ENCODE measurements around the gene PRSS33.

GRCh38 chr16:2771496-2772402 is 15.6 kb downstream of the PRSS33 start:
- no peak for TF ChIP-seq CTCF (IDR thresholded peaks at IDR 0.05)
- no peak for TF ChIP-seq POLR2A (IDR thresholded peaks at IDR 0.05)
- TF ChIP-seq POLR2AphosphoS5 (IDR thresholded peaks at IDR 0.05): no peak
- no peak for TF ChIP-seq EP300 (IDR thresholded peaks at IDR 0.05)
